Measurements from ENCODE around the gene OLR1. TPM values are rescaled to one million over a fixed set of nuclear protein-coding genes. Genes with fewer than 3 reads are reported as not detected.
"Not testable (repeated sequence)": the region's sequence is repeated elsewhere in the genome, so short reads cannot be mapped to it uniquely, and the experiment has no call there.

OLR1 gene
- total RNA-seq = not detected

GRCh38 chr12:10171973-10172728, at the start of gene OLR1:
TSS of gene OLR1 (minus strand) at chr12:10172132. CDS start at chr12:10172077, 55 bp downstream.
- no peak for DNase-seq (ENCODE audit: low read depth in 2 of 3, low spot score in 2 of 3)

GRCh38 chr12:10220398-10221077, 48.6 kb upstream of the OLR1 start:
- DNase-seq (ENCODE audit: low read depth in 2 of 3, low spot score in 2 of 3) = no peak

GRCh38 chr12:10218021-10218420, 46.1 kb upstream of the OLR1 start:
- DNase-seq (ENCODE audit: low read depth in 2 of 3, low spot score in 2 of 3) = no peak

- DNase-seq (ENCODE audit: low read depth in 2 of 3, low spot score in 2 of 3) = not testable (repeated sequence)
Measured at GRCh38 chr12:10215946-10216345, 44.0 kb upstream of the OLR1 start.

GRCh38 chr12:10215436-10215835, 43.5 kb upstream of the OLR1 start:
- no peak for DNase-seq (ENCODE audit: low read depth in 2 of 3, low spot score in 2 of 3)

- DNase-seq (ENCODE audit: low read depth in 2 of 3, low spot score in 2 of 3) = no peak
Measured at GRCh38 chr12:10214895-10215267, 42.9 kb upstream of the OLR1 start.

- no peak for DNase-seq (ENCODE audit: low read depth in 2 of 3, low spot score in 2 of 3)
Measured at GRCh38 chr12:10214136-10214894, 42.4 kb upstream of the OLR1 start.

- DNase-seq (ENCODE audit: low read depth in 2 of 3, low spot score in 2 of 3) = peak; percentile 65 to 95 (median 90)
Measured at GRCh38 chr12:10213168-10214135, 41.5 kb upstream of the OLR1 start.

GRCh38 chr12:10212739-10213131, 40.8 kb upstream of the OLR1 start, which contains the start of gene GABARAPL1:
TSS of gene GABARAPL1 (plus strand) at chr12:10212877. CDS start at chr12:10213130, 253 bp downstream.
- DNase-seq (ENCODE audit: low read depth in 2 of 3, low spot score in 2 of 3) = peak; percentile 72 to 87 (median 82)

GRCh38 chr12:10211940-10212738, 40.2 kb upstream of the OLR1 start:
- peak; percentile 68 to 92 (median 90) for DNase-seq (ENCODE audit: low read depth in 2 of 3, low spot score in 2 of 3)

- no peak for DNase-seq (ENCODE audit: low read depth in 2 of 3, low spot score in 2 of 3)
Measured at GRCh38 chr12:10211101-10211939, 39.4 kb upstream of the OLR1 start.

GRCh38 chr12:10210225-10210624, 38.3 kb upstream of the OLR1 start:
- DNase-seq (ENCODE audit: low read depth in 2 of 3, low spot score in 2 of 3) = no peak

GRCh38 chr12:10207136-10207535, 35.2 kb upstream of the OLR1 start:
- no peak for DNase-seq (ENCODE audit: low read depth in 2 of 3, low spot score in 2 of 3)

- no peak for DNase-seq (ENCODE audit: low read depth in 2 of 3, low spot score in 2 of 3)
Measured at GRCh38 chr12:10205220-10205807, 33.4 kb upstream of the OLR1 start.

GRCh38 chr12:10204495-10204894, 32.6 kb upstream of the OLR1 start:
- DNase-seq (ENCODE audit: low read depth in 2 of 3, low spot score in 2 of 3) = not testable (repeated sequence)

GRCh38 chr12:10197879-10198278, 25.9 kb upstream of the OLR1 start:
- no peak for DNase-seq (ENCODE audit: low read depth in 2 of 3, low spot score in 2 of 3)

GRCh38 chr12:10196210-10196609, 24.3 kb upstream of the OLR1 start:
- peak in 2 of 3 donors; percentile 32 to 68 for DNase-seq (ENCODE audit: low read depth in 2 of 3, low spot score in 2 of 3)

- DNase-seq (ENCODE audit: low read depth in 2 of 3, low spot score in 2 of 3) = no peak
Measured at GRCh38 chr12:10194160-10194670, 22.3 kb upstream of the OLR1 start.
